ENCODE results near the gene LRP10. TPM values are rescaled to one million over a fixed set of nuclear protein-coding genes. Genes with fewer than 3 reads are reported as not detected.
A peak's percentile ranks its signal among the peaks of the same experiment; 100 is the strongest.
"Not testable (repeated sequence)": the region's sequence is repeated elsewhere in the genome, so short reads cannot be mapped to it uniquely, and the experiment has no call there.

The LRP10 gene, protein sequence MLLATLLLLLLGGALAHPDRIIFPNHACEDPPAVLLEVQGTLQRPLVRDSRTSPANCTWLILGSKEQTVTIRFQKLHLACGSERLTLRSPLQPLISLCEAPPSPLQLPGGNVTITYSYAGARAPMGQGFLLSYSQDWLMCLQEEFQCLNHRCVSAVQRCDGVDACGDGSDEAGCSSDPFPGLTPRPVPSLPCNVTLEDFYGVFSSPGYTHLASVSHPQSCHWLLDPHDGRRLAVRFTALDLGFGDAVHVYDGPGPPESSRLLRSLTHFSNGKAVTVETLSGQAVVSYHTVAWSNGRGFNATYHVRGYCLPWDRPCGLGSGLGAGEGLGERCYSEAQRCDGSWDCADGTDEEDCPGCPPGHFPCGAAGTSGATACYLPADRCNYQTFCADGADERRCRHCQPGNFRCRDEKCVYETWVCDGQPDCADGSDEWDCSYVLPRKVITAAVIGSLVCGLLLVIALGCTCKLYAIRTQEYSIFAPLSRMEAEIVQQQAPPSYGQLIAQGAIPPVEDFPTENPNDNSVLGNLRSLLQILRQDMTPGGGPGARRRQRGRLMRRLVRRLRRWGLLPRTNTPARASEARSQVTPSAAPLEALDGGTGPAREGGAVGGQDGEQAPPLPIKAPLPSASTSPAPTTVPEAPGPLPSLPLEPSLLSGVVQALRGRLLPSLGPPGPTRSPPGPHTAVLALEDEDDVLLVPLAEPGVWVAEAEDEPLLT
- polyA plus RNA-seq (2013, experiment 1 of 2; ENCODE audit: insufficient read length): 134 TPM
- 135 TPM for polyA plus RNA-seq (2013, experiment 2 of 2; ENCODE audit: insufficient read length)

DNA sequence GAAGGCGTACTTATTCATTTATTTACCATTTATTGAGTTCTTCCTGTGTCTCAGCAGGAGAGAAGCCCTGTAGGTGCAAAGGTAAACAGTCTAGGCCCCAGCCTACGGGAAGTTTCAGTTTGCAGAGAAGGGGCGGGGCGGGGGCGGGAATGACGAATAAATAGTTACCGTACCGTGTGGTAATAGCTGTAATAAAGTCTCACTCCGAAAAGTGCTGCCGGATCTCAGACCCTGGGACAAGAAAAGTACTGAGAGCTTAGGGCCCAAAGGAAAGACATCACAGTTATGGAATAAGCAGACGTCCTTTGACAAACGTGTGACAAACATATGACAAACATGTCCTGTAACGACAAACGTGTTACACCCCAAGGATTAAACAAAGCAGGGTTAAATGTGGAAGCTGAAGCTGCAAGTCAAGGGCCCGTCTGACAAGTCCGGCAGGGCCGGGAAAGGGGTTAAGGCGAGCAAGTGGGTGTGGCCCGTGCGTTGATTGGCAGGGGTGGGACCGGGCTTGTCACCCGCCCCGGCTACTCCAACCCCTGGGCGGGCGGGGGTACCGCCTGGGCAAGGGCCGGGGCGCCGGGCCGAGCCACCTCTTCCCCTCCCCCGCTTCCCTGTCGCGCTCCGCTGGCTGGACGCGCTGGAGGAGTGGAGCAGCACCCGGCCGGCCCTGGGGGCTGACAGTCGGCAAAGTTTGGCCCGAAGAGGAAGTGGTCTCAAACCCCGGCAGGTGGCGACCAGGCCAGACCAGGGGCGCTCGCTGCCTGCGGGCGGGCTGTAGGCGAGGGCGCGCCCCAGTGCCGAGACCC is at the start of gene LRP10:
Gene LRP10, plus strand, starts transcription at position 517 of the 809 bp plus-strand sequence. CDS start 564 bp downstream, outside the sequence.
- DNase-seq: peak; percentile 73

DNA sequence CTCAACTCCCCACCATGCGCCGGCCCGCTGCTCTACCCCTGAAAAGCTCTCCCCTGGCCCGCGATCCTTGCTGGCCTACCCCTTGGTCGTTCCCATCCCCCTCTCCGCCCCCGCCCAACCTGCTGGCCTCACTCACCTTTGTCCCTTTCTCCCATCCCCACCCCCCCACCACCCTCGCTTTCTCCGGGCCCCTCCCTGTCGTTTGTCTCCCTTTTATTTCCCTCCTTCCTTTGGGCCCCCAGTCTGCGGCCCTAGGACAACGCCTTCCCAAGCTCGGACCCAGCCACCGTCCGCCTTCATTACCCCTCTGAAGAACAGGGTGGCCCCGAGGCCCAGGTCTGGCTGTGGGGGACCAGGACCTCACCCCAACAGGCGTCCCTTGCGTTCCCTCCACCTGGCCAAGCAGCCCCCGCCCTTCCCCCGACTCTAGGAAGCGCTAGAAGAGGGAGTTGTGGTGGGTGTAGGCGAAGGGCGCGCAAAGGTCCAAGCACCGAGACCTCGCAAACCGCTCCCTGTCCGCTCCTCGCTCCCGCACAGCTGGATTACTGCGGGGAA is 49.4 kb upstream of the LRP10 start:
- no peak for DNase-seq

DNA sequence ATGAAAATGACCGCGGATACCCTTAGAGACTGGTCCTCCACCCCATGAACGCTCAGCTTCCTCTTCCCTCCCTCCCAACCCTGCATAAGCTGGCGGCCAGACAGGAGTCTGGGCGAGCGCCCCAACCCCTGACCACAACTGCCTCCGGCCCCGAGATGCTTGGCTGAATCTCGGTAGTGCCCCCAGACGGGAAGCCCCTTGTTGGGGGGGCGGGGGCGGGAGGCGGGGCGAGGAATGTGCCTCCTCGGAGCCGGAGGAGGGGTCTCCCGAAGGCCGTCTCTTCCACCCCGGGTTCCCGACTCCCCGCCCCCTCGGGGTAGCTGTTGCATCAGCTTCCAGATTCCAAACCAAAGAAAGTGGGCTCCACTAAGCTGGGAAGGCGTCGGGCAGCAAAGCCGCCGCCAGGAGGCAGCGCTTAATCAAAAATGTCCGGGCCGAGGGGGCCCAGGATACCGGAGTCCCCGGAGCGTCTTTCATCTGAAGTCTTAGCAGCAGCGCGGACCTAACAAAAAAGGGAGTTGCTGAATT is 48.9 kb upstream of the LRP10 start:
- DNase-seq: peak; percentile 95

DNA sequence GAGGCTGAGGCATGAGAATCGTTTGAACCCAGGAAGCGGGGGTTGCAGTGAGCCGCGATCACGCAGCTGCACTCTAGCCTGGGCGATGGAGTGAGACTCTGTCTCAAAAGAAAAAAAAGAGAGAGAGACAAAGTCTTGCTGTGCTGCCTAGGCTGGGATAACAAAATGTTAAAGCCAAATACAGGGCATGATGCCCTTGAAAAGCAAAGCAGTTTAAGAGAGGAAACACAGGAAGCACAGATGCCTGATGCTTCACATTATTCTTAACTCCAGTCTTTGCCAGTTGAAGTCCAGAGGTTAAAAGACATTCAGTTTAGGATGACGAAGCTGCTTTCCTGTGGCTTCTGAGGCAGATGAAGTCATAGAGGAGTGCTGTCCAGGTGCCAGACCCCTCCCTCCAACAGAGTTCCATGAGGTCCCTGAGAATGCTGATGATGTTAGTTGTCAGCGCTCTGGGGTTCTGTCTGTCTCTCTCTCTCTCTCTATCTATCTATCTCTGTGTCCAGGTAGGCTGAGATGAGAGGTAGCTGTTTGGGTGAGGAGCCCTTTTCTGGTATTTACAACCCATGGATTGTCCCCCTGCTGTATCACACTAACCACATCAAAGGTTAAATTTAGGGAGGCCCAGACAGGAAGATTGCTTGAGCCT is 46.7 kb upstream of the LRP10 start:
- peak; percentile 95 for DNase-seq

DNA sequence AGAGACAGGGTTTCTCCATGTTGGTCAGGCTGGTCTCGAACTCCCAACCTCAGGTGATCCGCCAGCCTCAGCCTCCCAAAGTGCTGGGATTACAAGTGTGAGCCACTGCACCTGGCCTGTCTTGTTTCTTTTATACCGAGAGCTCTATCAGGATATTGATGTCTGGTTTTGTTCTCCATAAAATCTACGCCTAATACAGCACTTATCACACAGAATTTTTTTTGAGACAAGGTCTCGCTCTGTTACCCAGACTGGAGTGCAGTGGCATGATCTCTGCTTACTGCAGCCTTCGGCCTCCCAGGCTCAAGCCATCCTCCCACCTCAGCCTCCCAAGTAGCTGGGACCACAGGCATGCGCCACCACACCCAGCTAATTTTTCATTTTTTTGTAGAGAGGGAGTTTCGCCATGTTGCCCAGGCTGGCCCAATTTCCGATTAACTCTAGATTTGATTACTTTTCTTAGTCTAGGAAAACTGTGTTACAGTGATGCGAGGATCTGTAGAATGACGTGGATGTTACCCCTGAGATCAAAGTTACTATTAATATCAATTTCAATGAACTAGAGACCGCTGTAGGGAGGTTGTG is 42.4 kb upstream of the LRP10 start:
- DNase-seq: not testable (repeated sequence)

DNA sequence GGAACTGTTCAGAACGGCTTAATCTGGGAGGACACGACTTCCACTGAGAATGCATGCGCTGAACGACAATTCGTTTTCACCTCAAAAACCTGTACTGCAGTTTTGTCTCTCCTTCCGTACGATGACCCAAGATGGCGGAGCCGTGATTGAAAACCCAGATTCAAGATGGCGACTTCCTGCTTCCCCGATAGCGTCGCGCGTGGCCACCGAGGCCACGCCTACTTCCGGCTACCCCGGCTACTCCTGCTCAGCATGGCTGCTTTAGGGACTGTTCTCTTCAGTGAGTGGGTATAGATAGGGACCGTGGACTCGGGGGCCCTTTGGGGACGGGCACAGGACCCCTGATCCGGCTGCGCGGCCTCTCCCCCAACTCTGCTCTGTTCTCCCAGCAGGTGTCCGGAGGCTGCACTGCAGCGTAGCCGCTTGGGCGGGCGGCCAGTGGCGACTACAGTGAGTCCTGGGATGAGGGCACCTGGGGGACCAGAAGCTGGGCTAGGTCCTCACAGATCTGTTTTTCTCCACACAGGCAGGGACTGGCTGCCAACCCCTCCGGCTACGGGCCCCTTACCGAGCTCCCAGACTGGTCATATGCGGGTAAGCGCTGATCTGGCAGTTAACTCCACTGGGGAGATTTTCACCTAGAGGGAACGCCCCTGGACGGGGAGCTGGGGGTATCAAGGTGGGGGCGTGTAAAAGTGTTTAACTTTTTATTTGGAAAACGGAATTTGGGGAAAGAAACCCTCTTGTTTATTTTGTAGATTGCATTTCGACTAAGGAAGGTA is 41.7 kb upstream of the LRP10 start, which contains the start of gene MRPL52:
Gene MRPL52, plus strand, starts transcription at position 227 of the 782 bp plus-strand sequence. Its CDS starts 26 bp downstream, at position 253.
- peak; percentile 87 for DNase-seq

DNA sequence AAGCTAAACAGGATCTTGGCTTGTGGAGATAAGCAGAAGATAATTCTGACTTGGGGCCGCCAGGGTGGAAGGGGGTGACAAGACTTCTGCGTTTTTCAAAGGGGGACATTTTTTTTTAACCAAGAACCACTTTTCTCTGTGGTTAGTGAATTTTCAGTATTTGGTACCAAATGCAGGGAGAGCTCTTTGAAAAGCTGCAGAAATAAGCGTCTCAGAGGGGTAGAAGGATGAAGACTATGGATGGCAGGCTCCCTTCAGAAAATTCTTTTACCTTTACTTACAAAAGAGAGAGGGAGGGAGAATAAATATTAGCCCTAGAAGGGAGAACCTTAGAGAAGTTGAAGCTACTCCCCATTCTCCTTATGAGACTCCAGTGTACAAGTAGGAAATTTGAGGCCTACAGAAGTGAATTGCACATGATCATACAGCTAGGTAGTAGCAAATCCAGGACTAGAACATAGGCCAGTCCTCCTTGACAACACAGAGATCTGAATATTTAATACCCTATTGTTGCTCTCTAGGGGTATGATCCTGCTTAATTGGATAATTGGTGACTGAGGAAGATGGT is 41.0 kb upstream of the LRP10 start:
- no peak for DNase-seq

DNA sequence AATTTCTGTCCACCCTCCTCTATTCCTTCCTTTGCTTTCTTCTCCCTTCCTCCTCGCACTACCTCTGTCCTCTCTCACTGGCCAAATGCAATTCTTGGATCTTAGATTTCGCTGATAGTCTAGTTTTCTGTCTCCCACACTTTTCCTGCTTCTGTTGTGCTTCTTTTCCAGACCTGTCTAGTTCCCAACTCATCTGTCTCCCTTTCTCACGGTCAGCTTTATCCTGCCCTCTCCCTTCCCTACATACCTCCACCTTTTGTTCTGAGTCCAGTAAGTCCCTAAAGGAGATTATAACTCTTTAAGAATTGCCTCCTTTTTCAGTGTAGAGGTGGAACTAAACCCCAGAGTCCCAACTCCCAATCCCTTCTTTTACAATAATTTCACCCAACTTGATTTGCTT is 36.0 kb upstream of the LRP10 start:
- DNase-seq: no peak

DNA sequence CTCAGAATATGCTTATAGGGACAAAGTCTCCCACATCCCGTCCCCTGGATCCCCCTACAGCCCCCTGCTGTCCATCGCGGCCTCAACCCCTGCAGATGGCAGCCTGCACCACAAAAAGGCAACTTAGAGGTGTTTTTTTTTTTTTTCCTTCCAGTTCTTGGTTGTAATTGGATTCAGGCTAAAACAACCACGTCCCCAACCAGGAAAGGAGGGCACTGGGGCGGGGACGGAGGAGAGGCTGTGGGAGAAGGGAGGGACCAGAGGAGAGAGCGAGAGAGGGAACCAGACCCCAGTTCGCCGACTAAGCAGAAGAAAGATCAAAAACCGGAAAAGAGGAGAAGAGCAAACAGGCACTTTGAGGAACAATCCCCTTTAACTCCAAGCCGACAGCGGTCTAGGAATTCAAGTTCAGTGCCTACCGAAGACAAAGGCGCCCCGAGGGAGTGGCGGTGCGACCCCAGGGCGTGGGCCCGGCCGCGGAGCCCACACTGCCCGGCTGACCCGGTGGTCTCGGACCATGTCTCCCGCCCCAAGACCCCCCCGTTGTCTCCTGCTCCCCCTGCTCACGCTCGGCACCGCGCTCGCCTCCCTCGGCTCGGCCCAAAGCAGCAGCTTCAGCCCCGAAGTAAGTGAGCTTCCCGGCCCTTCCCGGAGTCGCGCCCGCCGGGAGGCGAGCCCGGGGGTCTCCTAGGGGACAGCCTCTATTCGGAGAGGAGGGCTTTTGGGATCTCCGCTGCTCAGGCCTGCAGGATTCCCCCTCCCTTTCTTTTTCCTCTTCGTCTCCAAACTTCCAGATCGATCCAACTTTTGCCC is 35.0 kb upstream of the LRP10 start, which contains the start of gene MMP14:
Gene MMP14, plus strand, starts transcription at position 285 of the 813 bp plus-strand sequence. Its CDS starts 233 bp downstream, at position 518.
- DNase-seq: peak; percentile 92

DNA sequence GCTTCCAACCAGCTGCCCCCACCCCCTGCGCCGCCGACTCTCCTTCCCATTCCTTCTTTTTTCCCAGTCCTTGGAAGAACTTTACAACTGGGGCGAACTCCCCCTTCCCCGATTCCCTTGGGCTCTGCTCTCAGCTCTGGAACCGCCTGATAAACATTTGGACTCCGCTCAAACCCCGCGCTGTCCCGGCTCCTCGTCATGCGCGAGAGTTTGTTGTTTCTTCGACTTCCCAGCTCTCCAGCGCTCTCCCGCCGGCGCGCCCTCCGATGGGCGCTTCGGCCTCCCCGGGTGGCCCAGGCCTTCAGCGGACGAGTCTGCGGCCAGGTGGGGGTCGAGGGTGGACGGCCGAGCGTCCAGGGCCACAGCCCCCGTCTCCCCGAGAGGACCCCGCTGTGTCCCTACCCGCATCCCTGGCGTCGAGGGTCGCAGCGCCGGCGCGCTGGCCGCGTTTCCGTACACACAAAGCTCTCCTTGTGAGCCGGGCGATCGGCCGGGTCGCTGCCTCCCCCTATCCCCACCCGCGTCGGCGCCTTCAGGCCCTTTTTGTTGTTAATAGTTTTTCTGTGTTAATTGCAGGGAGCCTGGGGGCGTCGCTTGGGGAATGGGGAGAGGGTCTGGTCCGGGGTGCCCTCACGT is 34.3 kb upstream of the LRP10 start:
- DNase-seq: peak; percentile 55

DNA sequence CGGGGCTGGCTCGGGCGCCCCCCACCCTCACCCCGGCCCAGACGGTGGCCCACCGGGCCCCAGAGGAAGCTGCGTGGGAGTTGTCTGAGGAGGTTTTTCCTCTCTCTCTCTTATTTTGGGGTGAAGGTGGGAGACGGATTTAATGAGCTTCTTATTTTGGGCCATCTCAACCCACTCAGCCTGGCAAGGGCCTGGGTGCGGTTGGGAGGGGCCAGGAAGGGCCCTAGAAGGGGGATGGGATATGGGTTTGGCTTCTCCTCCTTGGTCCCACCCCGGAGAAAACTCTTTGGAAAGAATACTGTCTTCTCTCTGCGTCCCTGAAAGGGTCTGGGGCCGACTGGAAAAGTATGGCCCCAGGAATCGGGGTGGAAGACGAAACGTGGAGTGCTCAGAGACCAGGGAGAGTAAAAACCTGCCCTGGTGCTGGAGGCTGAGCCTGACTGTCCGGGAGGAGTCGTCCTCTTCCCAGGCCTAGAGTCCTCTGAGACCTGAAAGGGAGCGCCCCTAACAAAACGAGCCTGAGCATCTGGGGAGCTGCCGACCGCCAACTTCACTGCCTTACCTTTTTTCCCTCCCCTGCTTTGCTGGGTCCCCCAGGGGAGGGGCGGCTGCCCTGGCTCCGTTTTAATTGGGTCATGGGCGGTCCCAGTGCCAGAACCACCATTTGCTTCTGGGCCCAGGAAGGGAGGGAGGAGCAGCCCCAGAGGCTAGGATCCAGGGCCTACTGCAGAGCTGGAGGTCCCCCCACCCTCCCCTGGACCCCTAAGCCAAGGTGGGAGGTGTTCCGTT is 33.6 kb upstream of the LRP10 start:
- DNase-seq: peak; percentile 56

DNA sequence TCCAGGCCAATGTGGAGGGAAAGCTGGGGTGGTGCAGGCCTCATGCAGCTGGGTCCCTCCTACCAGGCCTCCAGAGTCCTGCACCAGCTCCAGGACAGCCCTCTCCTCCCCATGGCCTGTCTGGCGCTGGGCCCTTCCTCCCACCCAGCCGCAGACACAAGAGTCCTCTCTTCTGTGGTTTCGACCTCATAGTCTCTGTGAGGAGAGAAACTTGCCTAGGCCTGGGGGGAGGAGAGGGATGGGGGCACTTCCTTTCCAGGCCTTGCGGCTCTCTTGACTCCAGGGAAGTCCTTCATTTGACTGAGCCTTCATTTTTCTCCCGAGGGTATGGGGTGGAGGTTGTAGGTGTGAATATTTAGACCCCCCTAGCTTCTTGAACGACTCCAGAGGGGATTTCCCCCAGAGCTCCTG is 32.9 kb upstream of the LRP10 start:
- peak; percentile 86 for DNase-seq

DNA sequence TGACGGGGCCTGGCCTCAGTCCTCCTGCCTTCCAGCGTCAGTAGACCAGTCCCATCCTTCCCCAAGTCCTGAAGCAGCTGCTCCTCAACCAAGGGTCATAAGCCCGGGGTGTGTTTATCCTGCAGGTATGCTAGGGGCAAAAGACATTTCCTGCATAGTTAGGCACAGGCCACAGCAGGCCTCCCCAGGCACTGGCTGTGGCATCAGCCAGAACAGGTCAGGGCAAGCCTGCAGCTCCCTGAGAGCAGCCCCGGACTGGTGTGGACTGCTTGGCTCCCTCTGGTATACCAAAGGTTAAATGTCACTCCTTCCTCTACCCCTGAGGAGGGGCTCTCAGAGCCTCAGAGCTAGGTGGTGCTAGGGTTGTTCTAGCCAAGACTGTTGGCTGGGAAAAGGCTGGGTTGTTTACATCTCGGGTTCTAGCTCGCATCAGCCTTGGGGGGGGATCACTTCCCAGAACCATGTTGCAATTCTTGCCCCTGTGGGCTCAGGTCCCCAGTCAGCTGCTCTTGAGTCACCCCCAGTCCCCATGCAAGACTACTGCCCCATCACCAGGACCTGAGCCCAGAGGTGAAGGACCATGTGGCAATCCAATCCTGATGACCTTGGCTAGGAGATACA is 32.3 kb upstream of the LRP10 start:
- DNase-seq: no peak

DNA sequence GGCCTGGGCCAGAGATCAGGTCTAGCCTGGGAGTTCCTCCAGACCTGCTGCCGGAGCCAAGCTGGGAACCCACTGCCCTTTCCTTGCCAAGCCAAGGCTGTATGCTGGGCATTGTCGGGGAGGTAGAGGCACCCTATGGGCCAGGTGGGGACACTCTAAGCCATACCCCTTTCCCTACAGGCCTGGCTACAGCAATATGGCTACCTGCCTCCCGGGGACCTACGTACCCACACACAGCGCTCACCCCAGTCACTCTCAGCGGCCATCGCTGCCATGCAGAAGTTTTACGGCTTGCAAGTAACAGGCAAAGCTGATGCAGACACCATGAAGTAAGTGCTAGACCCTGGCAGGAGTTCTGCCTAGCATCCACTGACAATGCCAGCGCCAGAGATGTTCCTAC is 30.2 kb upstream of the LRP10 start:
- no peak for DNase-seq

DNA sequence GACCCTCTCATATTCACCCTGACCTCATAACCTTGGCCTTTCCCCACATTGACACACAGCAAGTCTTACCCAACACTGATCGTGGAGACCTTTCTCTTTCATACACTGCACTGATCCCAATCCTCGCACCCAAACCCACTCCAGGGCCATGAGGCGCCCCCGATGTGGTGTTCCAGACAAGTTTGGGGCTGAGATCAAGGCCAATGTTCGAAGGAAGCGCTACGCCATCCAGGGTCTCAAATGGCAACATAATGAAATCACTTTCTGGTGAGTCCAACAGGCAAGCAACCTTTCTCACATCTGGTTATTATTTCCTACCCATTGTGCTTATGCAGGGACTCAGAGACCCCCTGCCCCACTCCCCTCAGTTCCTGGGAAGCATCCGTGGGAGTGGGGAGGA is 29.8 kb upstream of the LRP10 start:
- DNase-seq: no peak

DNA sequence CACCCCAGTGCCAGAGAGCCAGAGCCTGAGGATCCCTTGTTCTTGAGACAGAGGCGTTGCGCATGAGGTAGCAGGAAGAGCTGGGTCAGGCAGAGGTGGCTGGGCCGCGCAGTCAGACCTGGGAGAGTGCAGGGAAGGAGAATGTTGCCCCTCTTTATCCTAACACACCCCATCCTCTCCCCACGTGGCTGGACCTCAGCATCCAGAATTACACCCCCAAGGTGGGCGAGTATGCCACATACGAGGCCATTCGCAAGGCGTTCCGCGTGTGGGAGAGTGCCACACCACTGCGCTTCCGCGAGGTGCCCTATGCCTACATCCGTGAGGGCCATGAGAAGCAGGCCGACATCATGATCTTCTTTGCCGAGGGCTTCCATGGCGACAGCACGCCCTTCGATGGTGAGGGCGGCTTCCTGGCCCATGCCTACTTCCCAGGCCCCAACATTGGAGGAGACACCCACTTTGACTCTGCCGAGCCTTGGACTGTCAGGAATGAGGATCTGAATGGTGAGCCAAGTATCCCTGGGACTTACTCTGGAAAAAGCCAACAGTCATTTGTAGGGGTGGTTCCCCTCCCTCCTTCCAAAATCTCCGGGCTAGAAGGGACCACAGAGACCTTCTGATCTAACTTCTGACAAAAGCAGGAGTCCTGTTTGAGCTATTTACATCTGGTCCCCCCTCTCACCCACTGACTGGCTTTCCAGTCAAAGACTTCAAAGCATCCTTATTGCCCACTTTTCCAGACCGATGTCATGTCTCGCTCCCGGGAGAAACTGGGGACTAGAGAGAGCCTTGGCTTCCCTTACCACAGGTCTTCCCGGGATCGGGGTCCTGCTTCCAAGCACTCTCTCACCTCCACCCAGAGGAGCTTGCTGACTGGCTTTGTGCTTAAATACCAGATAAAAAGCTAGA is 29.1 kb upstream of the LRP10 start:
- DNase-seq: no peak
